H9 (cell line): ENCODE measurements around the gene SFXN1. TPM values are rescaled to one million over a fixed set of nuclear protein-coding genes. Genes with fewer than 3 reads are reported as not detected.

Source experiments
- DNase-seq: peaks from one replicate; pipeline ENCODE4 v3.0.0-alpha.2; 2017
- H2AFZ ChIP-seq: one replicate; pipeline ENCODE4 v1.6.1; 2013; ENCODE audit warnings: mild to moderate bottlenecking, low read length, control low read depth, moderate library complexity
- H2AK5ac ChIP-seq: 2 replicates; pipeline ENCODE4 v1.6.1; 2013; ENCODE audit warnings: low read length, control low read depth, mixed read lengths; ENCODE audit not compliant: insufficient read length
- H2BK120ac ChIP-seq: one replicate; pipeline ENCODE4 v1.6.1; 2013; ENCODE audit warnings: low read depth, mild to moderate bottlenecking, low read length, control low read depth, inconsistent platforms; ENCODE audit not compliant: poor library complexity, severe bottlenecking
- H2BK12ac ChIP-seq: 2 replicates; pipeline ENCODE4 v1.6.1; 2013; ENCODE audit warnings: low read length, control low read depth, mixed read lengths, low read depth; ENCODE audit not compliant: insufficient read length
- H2BK15ac ChIP-seq: 2 replicates; pipeline ENCODE4 v1.6.1; 2013; ENCODE audit warnings: low read depth, low read length, control low read depth
- H2BK20ac ChIP-seq: one replicate; pipeline ENCODE4 v1.6.1; 2013; ENCODE audit warnings: low read depth, mild to moderate bottlenecking, low read length, control low read depth, inconsistent platforms; ENCODE audit not compliant: poor library complexity, severe bottlenecking
- H2BK5ac ChIP-seq: 2 replicates; pipeline ENCODE4 v1.6.1; 2013; ENCODE audit warnings: low read length, control low read depth, mixed read lengths; ENCODE audit not compliant: insufficient read length
- H3K14ac ChIP-seq: 2 replicates; pipeline ENCODE4 v1.6.1; 2013; ENCODE audit warnings: low read length, control low read depth; ENCODE audit not compliant: insufficient read depth
- H3K18ac ChIP-seq: 2 replicates; pipeline ENCODE4 v1.6.1; 2013; ENCODE audit warnings: low read depth, mild to moderate bottlenecking, mixed read lengths, low read length, control low read depth; ENCODE audit not compliant: insufficient read length
- H3K23ac ChIP-seq: 2 replicates; pipeline ENCODE4 v1.6.1; 2013; ENCODE audit warnings: low read length, control low read depth, mixed read lengths, low read depth; ENCODE audit not compliant: insufficient read length
- H3K23me2 ChIP-seq: 2 replicates; pipeline ENCODE4 v1.6.1; 2013; ENCODE audit warnings: low read depth, mild to moderate bottlenecking, mixed read lengths, low read length, control low read depth; ENCODE audit not compliant: insufficient read length, poor library complexity, severe bottlenecking
- H3K27ac ChIP-seq: 2 replicates; pipeline ENCODE4 v1.5.1; 2013; ENCODE audit warnings: low read length, control low read depth, mixed read lengths, low read depth; ENCODE audit not compliant: insufficient read length
- H3K27me3 ChIP-seq: 2 replicates; pipeline ENCODE4 v1.6.1; 2013; ENCODE audit warnings: low read length, control low read depth, inconsistent platforms; ENCODE audit not compliant: insufficient read depth
- H3K4ac ChIP-seq: 2 replicates; pipeline ENCODE4 v1.6.1; 2013; ENCODE audit warnings: low read depth, mild to moderate bottlenecking, control low read depth, inconsistent platforms, low read length, moderate library complexity
- H3K4me1 ChIP-seq: 2 replicates; pipeline ENCODE4 v1.6.1; 2013; ENCODE audit warnings: low read length, control low read depth, inconsistent platforms; ENCODE audit not compliant: insufficient read depth
- H3K4me2 ChIP-seq: 2 replicates; pipeline ENCODE4 v1.6.1; 2013; ENCODE audit warnings: low read length, control low read depth, mixed read lengths; ENCODE audit not compliant: insufficient read length, insufficient read depth
- H3K56ac ChIP-seq: 2 replicates; pipeline ENCODE4 v1.6.1; 2013; ENCODE audit warnings: low read depth, mild to moderate bottlenecking, mixed read lengths, low read length, control low read depth; ENCODE audit not compliant: insufficient read length
- H3K79me1 ChIP-seq: 2 replicates; pipeline ENCODE4 v1.6.1; 2013; ENCODE audit warnings: low read depth, mild to moderate bottlenecking, moderate library complexity, low read length, control low read depth, inconsistent platforms; ENCODE audit not compliant: insufficient read depth, poor library complexity, severe bottlenecking
- H3K79me2 ChIP-seq: 2 replicates; pipeline ENCODE4 v1.6.1; 2013; ENCODE audit warnings: low read length, control low read depth, inconsistent platforms; ENCODE audit not compliant: insufficient read depth
- H3K9ac ChIP-seq: 2 replicates; pipeline ENCODE4 v1.6.1; 2013; ENCODE audit warnings: low read length, control low read depth, mixed read lengths; ENCODE audit not compliant: insufficient read length; ENCODE audit errors: extremely low read depth
- H3K9me3 ChIP-seq: one replicate; pipeline ENCODE4 v1.6.1; 2013; ENCODE audit warnings: low read depth, low read length, inconsistent platforms; ENCODE audit not compliant: control insufficient read depth
- H3T11ph ChIP-seq: one replicate; pipeline ENCODE4 v1.6.1; 2013; ENCODE audit warnings: mild to moderate bottlenecking, low read length, control low read depth, inconsistent platforms
- H4K20me1 ChIP-seq: one replicate; pipeline ENCODE4 v1.6.1; 2013; ENCODE audit not compliant: control insufficient read depth, insufficient read length, insufficient read depth
- H4K5ac ChIP-seq: 2 replicates; pipeline ENCODE4 v1.6.1; 2013; ENCODE audit warnings: low read depth, mild to moderate bottlenecking, mixed read lengths, low read length, control low read depth; ENCODE audit not compliant: insufficient read length
- H4K8ac ChIP-seq: replicated peaks from 2 replicates; pipeline ENCODE4 v1.6.1; 2013; ENCODE audit warnings: low read length, control low read depth, mixed read lengths, low read depth; ENCODE audit not compliant: insufficient read length
- H4K91ac ChIP-seq: 2 replicates; pipeline ENCODE4 v1.6.1; 2013; ENCODE audit warnings: low read depth, mild to moderate bottlenecking, moderate library complexity, mixed read lengths, low read length, control low read depth; ENCODE audit not compliant: insufficient read length
- H3K27ac Mint-ChIP-seq, 3 experiments: 2 replicates in 2 of 3; 3 replicates in 1 of 3; pipeline ENCODE4 v1.8.0; 2020 to 2021; ENCODE audit warnings: mixed read lengths in 3 of 3, mild to moderate bottlenecking in 1 of 3, moderate library complexity in 1 of 3
- H3K27me3 Mint-ChIP-seq: 2 replicates; pipeline ENCODE4 v1.8.0; 2021; ENCODE audit warnings: low read depth, mild to moderate bottlenecking, moderate library complexity, mixed read lengths
- H3K36me3 Mint-ChIP-seq, 3 experiments: 2 replicates in 2 of 3; 3 replicates in 1 of 3; pipeline ENCODE4 v1.8.0; 2020 to 2021; ENCODE audit warnings: low read depth in 3 of 3, mixed read lengths in 3 of 3; ENCODE audit not compliant: insufficient read depth in 1 of 3
- H3K4me1 Mint-ChIP-seq, 2 experiments: 2 replicates each; pipeline ENCODE4 v1.8.0; 2020; ENCODE audit warnings: mixed read lengths in 2 of 2
- H3K4me3 Mint-ChIP-seq, 2 experiments: 2 replicates in 1 of 2; 3 replicates in 1 of 2; pipeline ENCODE4 v1.8.0; 2020 to 2021; ENCODE audit warnings: mild to moderate bottlenecking in 2 of 2, mixed read lengths in 2 of 2, moderate library complexity in 1 of 2
- H3K9me3 Mint-ChIP-seq, 2 experiments: 2 replicates in 1 of 2; 3 replicates in 1 of 2; pipeline ENCODE4 v1.8.0; 2020; ENCODE audit warnings: mild to moderate bottlenecking in 2 of 2, mixed read lengths in 2 of 2, moderate library complexity in 1 of 2
- WGBS: extraction: QIAGEN DNeasy Blood & Tissue Kit; methylation state at CpG from one replicate; pipeline ENCODE4 v1.1.7; 2013; ENCODE audit warnings: missing lambda C conversion rate, low lambda C conversion rate, mixed read lengths; ENCODE audit not compliant: insufficient read length; ENCODE audit errors: extremely low coverage; 5-methylcytosine and 5-hydroxymethylcytosine counted together
- total RNA-seq: library from RNA; stranded (reverse); gene quantifications from 2 replicates; pipeline ENCODE4 v1.2.1, GENCODE V29; 2021
- TF ChIP-seq, protein P1 (sequence below): fragments of 200-600 bp; sonication (generic); conservative IDR thresholded peaks from 3 replicates; pipeline ENCODE4 v1.8.0; 2021; ENCODE audit warnings: antibody characterized with exemption, mild to moderate bottlenecking

The SFXN1 gene
- total RNA-seq, 1 experiment from 2014 or later: 99.2 TPM

DNA sequence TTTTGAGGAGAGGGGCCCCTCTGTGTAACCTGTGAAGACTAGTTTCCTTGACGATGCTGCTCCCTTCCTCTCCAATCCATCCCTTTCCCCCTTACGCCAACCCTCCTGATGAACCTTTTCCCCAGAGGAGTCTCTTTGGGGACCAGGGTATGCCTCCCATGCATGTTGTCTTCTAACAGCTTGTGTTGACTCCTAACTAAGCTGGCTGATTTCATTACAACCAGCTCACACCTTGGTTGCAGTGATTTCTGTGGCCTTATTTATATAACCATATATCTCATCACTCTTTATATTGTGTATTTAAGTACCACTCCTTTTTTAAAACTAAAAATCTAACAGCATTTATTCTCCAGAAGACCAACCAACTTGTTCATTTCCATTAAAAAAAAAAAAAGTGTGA, 42.5 kb downstream of the SFXN1 start:
- H3K79me2 ChIP-seq: no peaks in the 10 kb centered on the region
- no peaks in the 10 kb centered on the region for H3K79me1 ChIP-seq
- no peak overlapping the region for H3K9ac ChIP-seq
- H3K56ac ChIP-seq: no peak overlapping the region
- H3K9me3 ChIP-seq: no peaks in the 10 kb centered on the region
- H2BK20ac ChIP-seq: no peak overlapping the region
- no peak overlapping the region for H4K5ac ChIP-seq
- no peak overlapping the region for H2AK5ac ChIP-seq
- H3K27ac ChIP-seq: no peak overlapping the region
- TF ChIP-seq, protein P1, sequence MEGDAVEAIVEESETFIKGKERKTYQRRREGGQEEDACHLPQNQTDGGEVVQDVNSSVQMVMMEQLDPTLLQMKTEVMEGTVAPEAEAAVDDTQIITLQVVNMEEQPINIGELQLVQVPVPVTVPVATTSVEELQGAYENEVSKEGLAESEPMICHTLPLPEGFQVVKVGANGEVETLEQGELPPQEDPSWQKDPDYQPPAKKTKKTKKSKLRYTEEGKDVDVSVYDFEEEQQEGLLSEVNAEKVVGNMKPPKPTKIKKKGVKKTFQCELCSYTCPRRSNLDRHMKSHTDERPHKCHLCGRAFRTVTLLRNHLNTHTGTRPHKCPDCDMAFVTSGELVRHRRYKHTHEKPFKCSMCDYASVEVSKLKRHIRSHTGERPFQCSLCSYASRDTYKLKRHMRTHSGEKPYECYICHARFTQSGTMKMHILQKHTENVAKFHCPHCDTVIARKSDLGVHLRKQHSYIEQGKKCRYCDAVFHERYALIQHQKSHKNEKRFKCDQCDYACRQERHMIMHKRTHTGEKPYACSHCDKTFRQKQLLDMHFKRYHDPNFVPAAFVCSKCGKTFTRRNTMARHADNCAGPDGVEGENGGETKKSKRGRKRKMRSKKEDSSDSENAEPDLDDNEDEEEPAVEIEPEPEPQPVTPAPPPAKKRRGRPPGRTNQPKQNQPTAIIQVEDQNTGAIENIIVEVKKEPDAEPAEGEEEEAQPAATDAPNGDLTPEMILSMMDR: no peak
- no CpG with 5 or more reads among the region's 2 CpGs for WGBS
- H2BK5ac ChIP-seq: no peak overlapping the region
- no peak overlapping the region for H2BK12ac ChIP-seq
- no peaks in the 10 kb centered on the region for H3K4me1 ChIP-seq
- no peaks in the 10 kb centered on the region for H4K20me1 ChIP-seq
- Mint-ChIP-seq H3K27me3 (no peaks in the 10 kb centered on the region; the same call in 1 of the 2 replicates), H3K36me3 (peaks cover 40 to 82% (median 77%) of the 10 kb centered on the region in 3 experiments), H3K27ac (peak overlapping the region in 1 of 3 experiments; percentile 41; a peak in 1 of 7 replicates), H3K9me3 (no peaks in the 10 kb centered on the region), H3K4me3 (no peak overlapping the region), H3K4me1 (no peaks in the 10 kb centered on the region)
- H3K14ac ChIP-seq: no peak overlapping the region
- no peaks in the 10 kb centered on the region for H3K23me2 ChIP-seq
- no peak overlapping the region for H2BK15ac ChIP-seq
- no peak overlapping the region for H3K4me2 ChIP-seq
- no peak for DNase-seq
- H2BK120ac ChIP-seq: no peak overlapping the region
- no peak overlapping the region for H3K4ac ChIP-seq
- no peak overlapping the region for H4K8ac ChIP-seq
- H2AFZ ChIP-seq: no peak overlapping the region
- no peak overlapping the region for H4K91ac ChIP-seq
- no peak overlapping the region for H3K18ac ChIP-seq
- no peak overlapping the region for H3T11ph ChIP-seq
- H3K23ac ChIP-seq: no peak overlapping the region
- H3K27me3 ChIP-seq: no peaks in the 10 kb centered on the region
